Dendritic cell treated with granulocyte-macrophage colony-stimulating factor and Interleukin-4, amounts not matched to agents 40 ng/mL and 50 ng/mL, for 4 days (primary cell): ENCODE results near the gene FARP1.

Source experiments
- H3K27ac Mint-ChIP-seq: one replicate; pipeline ENCODE4 v1.8.0; 2022; ENCODE audit warnings: mild to moderate bottlenecking, mixed read lengths
- H3K27me3 Mint-ChIP-seq: one replicate; pipeline ENCODE4 v1.8.0; 2022; ENCODE audit warnings: mild to moderate bottlenecking, mixed read lengths
- H3K36me3 Mint-ChIP-seq: one replicate; pipeline ENCODE4 v1.8.0; 2022; ENCODE audit warnings: low read depth, mixed read lengths
- H3K4me1 Mint-ChIP-seq: one replicate; pipeline ENCODE4 v1.8.0; 2022; ENCODE audit warnings: low read depth, mixed read lengths
- H3K4me3 Mint-ChIP-seq: one replicate; pipeline ENCODE4 v1.8.0; 2022; ENCODE audit warnings: mild to moderate bottlenecking, moderate library complexity, mixed read lengths
- H3K9me3 Mint-ChIP-seq: one replicate; pipeline ENCODE4 v1.8.0; 2022; ENCODE audit warnings: mixed read lengths
- intact Hi-C: fragments of 100-400 bp; cut with micrococcal nuclease; formaldehyde crosslinking; loops from one replicate; pipeline ENCODE4 v1.15.0; 2022

The FARP1 gene

GRCh38 chr13:98284679-98285078, 141.8 kb downstream of the FARP1 start:
- H3K27me3 Mint-ChIP-seq = no peaks in the 10 kb centered on the region
- intact Hi-C loops = no loop called here

GRCh38 chr13:98285317-98285716, 142.4 kb downstream of the FARP1 start:
- Mint-ChIP-seq H3K4me3 (no peak overlapping the region), H3K27me3 (no peaks in the 10 kb centered on the region), H3K36me3 (no peaks in the 10 kb centered on the region), H3K9me3 (peaks cover 4% of the 10 kb centered on the region), H3K27ac (no peak overlapping the region), H3K4me1 (no peaks in the 10 kb centered on the region)
- intact Hi-C loops = no loop called here

More at GRCh38 chr13:98284679-98285078, 141.8 kb downstream of the FARP1 start:
- peaks cover 5% of the 10 kb centered on the region for H3K4me1 Mint-ChIP-seq
- no peaks in the 10 kb centered on the region for H3K36me3 Mint-ChIP-seq
- H3K27ac Mint-ChIP-seq = no peak overlapping the region
- no peaks in the 10 kb centered on the region for H3K9me3 Mint-ChIP-seq
- H3K4me3 Mint-ChIP-seq = no peak overlapping the region

GRCh38 chr13:98285852-98286594, 143.1 kb downstream of the FARP1 start:
- Mint-ChIP-seq H3K4me1 (no peaks in the 10 kb centered on the region), H3K36me3 (no peaks in the 10 kb centered on the region), H3K4me3 (no peak overlapping the region), H3K27ac (no peak overlapping the region), H3K27me3 (no peaks in the 10 kb centered on the region), H3K9me3 (peaks cover 7% of the 10 kb centered on the region)
- intact Hi-C loops = no loop called here

- peaks cover 7% of the 10 kb centered on the region for H3K9me3 Mint-ChIP-seq
- intact Hi-C loops = no loop called here
- H3K27ac Mint-ChIP-seq = no peak overlapping the region
- H3K36me3 Mint-ChIP-seq = no peaks in the 10 kb centered on the region
- H3K27me3 Mint-ChIP-seq = no peaks in the 10 kb centered on the region
- H3K4me1 Mint-ChIP-seq = no peaks in the 10 kb centered on the region
- H3K4me3 Mint-ChIP-seq = no peak overlapping the region
Measured at GRCh38 chr13:98286799-98287198, 143.9 kb downstream of the FARP1 start.

GRCh38 chr13:98288211-98288610, 145.3 kb downstream of the FARP1 start:
- Mint-ChIP-seq H3K4me1 (no peaks in the 10 kb centered on the region), H3K4me3 (no peak overlapping the region), H3K27me3 (no peaks in the 10 kb centered on the region), H3K36me3 (no peaks in the 10 kb centered on the region), H3K9me3 (peaks cover 7% of the 10 kb centered on the region), H3K27ac (no peak overlapping the region)
- intact Hi-C loops = no loop called here

GRCh38 chr13:98289339-98289945, 146.5 kb downstream of the FARP1 start:
- peaks cover 7% of the 10 kb centered on the region for H3K9me3 Mint-ChIP-seq
- intact Hi-C loops = no loop called here
- H3K27me3 Mint-ChIP-seq = no peaks in the 10 kb centered on the region
- H3K4me3 Mint-ChIP-seq = no peak overlapping the region
- no peaks in the 10 kb centered on the region for H3K4me1 Mint-ChIP-seq
- H3K27ac Mint-ChIP-seq = no peak overlapping the region
- H3K36me3 Mint-ChIP-seq = no peaks in the 10 kb centered on the region

GRCh38 chr13:98290261-98290660, 147.4 kb downstream of the FARP1 start:
- Mint-ChIP-seq H3K36me3 (no peaks in the 10 kb centered on the region), H3K9me3 (peaks cover 7% of the 10 kb centered on the region), H3K27ac (no peak overlapping the region), H3K4me1 (no peaks in the 10 kb centered on the region), H3K27me3 (no peaks in the 10 kb centered on the region), H3K4me3 (no peak overlapping the region)
- intact Hi-C loops = no loop called here

- no peaks in the 10 kb centered on the region for H3K36me3 Mint-ChIP-seq
- no peak overlapping the region for H3K4me3 Mint-ChIP-seq
- no peaks in the 10 kb centered on the region for H3K27me3 Mint-ChIP-seq
- intact Hi-C loops = no loop called here
- H3K4me1 Mint-ChIP-seq = no peaks in the 10 kb centered on the region
- H3K9me3 Mint-ChIP-seq = peaks cover 7% of the 10 kb centered on the region
- no peak overlapping the region for H3K27ac Mint-ChIP-seq
Measured at GRCh38 chr13:98291658-98292057, 148.8 kb downstream of the FARP1 start.

- Mint-ChIP-seq H3K4me3 (no peak overlapping the region), H3K27me3 (no peaks in the 10 kb centered on the region), H3K9me3 (peaks cover 7% of the 10 kb centered on the region), H3K4me1 (no peaks in the 10 kb centered on the region), H3K27ac (no peak overlapping the region), H3K36me3 (no peaks in the 10 kb centered on the region)
- intact Hi-C loops = no loop called here
Measured at GRCh38 chr13:98293103-98293502, 150.2 kb downstream of the FARP1 start.

- H3K27me3 Mint-ChIP-seq = no peaks in the 10 kb centered on the region
- no peaks in the 10 kb centered on the region for H3K36me3 Mint-ChIP-seq
- intact Hi-C loops = no loop called here
- H3K9me3 Mint-ChIP-seq = peaks cover 7% of the 10 kb centered on the region
- H3K4me3 Mint-ChIP-seq = no peak overlapping the region
- H3K4me1 Mint-ChIP-seq = no peaks in the 10 kb centered on the region
- no peak overlapping the region for H3K27ac Mint-ChIP-seq
Measured at GRCh38 chr13:98293570-98294142, 150.8 kb downstream of the FARP1 start.

GRCh38 chr13:98295371-98295770, 152.5 kb downstream of the FARP1 start:
- H3K36me3 Mint-ChIP-seq = no peaks in the 10 kb centered on the region
- H3K4me1 Mint-ChIP-seq = no peaks in the 10 kb centered on the region
- H3K27ac Mint-ChIP-seq = no peak overlapping the region
- peaks cover 2% of the 10 kb centered on the region for H3K9me3 Mint-ChIP-seq
- intact Hi-C loops = no loop called here
- no peaks in the 10 kb centered on the region for H3K27me3 Mint-ChIP-seq
- no peak overlapping the region for H3K4me3 Mint-ChIP-seq

GRCh38 chr13:98297051-98297450, 154.2 kb downstream of the FARP1 start:
- Mint-ChIP-seq H3K4me3 (no peak overlapping the region), H3K27me3 (no peaks in the 10 kb centered on the region), H3K4me1 (no peaks in the 10 kb centered on the region), H3K36me3 (no peaks in the 10 kb centered on the region), H3K9me3 (no peaks in the 10 kb centered on the region), H3K27ac (no peak overlapping the region)
- intact Hi-C loops = no loop called here

- H3K27ac Mint-ChIP-seq = no peak overlapping the region
- H3K27me3 Mint-ChIP-seq = no peaks in the 10 kb centered on the region
- no peaks in the 10 kb centered on the region for H3K9me3 Mint-ChIP-seq
- intact Hi-C loops = no loop called here
- H3K36me3 Mint-ChIP-seq = no peaks in the 10 kb centered on the region
- H3K4me3 Mint-ChIP-seq = no peak overlapping the region
- no peaks in the 10 kb centered on the region for H3K4me1 Mint-ChIP-seq
Measured at GRCh38 chr13:98297745-98298144, 154.9 kb downstream of the FARP1 start.

GRCh38 chr13:98298599-98298998, 155.7 kb downstream of the FARP1 start:
- intact Hi-C loops = no loop called here
- Mint-ChIP-seq H3K27ac (no peak overlapping the region), H3K36me3 (no peaks in the 10 kb centered on the region), H3K4me3 (no peak overlapping the region), H3K4me1 (no peaks in the 10 kb centered on the region), H3K27me3 (no peaks in the 10 kb centered on the region), H3K9me3 (no peaks in the 10 kb centered on the region)
